ENCODE measurements around the gene NEU4. TPM values are rescaled to one million over a fixed set of nuclear protein-coding genes. Genes with fewer than 3 reads are reported as not detected.
A peak's percentile ranks its signal among the peaks of the same experiment; 100 is the strongest.

NEU4 gene
- total RNA-seq, 1 donor from 2014 or later, result not detected

- no peak overlapping the region for H3K4me3 ChIP-seq
- H3K4me1 ChIP-seq, result peaks cover 0 to 6% of the 10 kb centered on the region in 2 donors
- no peaks in the 10 kb centered on the region for H3K9me3 ChIP-seq
- H3K27me3 ChIP-seq, result peaks cover 5% of the 10 kb centered on the region
- H3K36me3 ChIP-seq, result no peaks in the 10 kb centered on the region
- no peak for DNase-seq (ENCODE audit: low spot score in 2 of 2)
- H3K27ac ChIP-seq, result no peak overlapping the region
- intact Hi-C loops (cut with DNase I), result no loop called here
- no peak for TF ChIP-seq CTCF (IDR thresholded peaks at IDR 0.05)
Measured at GRCh38 chr2:241837197-241837965, 28.4 kb downstream of the NEU4 start.

- no peak for DNase-seq (ENCODE audit: low spot score in 2 of 2)
- Histone ChIP-seq H3K27me3 (no peaks in the 10 kb centered on the region), H3K9me3 (no peaks in the 10 kb centered on the region), H3K36me3 (no peaks in the 10 kb centered on the region), H3K27ac (peak overlapping the region in 1 of 2 donors; percentile 1), H3K4me3 (no peak overlapping the region), H3K4me1 (peaks cover 8% of the 10 kb centered on the region in 2 donors)
- intact Hi-C loops (cut with DNase I), result no loop called here
- no peak for TF ChIP-seq CTCF (IDR thresholded peaks at IDR 0.05)
Measured at GRCh38 chr2:241841181-241842066, 32.4 kb downstream of the NEU4 start.

- H3K27me3 ChIP-seq, result no peaks in the 10 kb centered on the region
- H3K4me1 ChIP-seq, result peaks cover 8% of the 10 kb centered on the region in 2 donors
- DNase-seq (ENCODE audit: low spot score in 2 of 2), result no peak
- H3K4me3 ChIP-seq, result no peak overlapping the region
- H3K36me3 ChIP-seq, result no peaks in the 10 kb centered on the region
- no peaks in the 10 kb centered on the region for H3K9me3 ChIP-seq
- intact Hi-C loops (cut with DNase I), result no loop called here
- peak overlapping the region; percentile 1 to 20 for H3K27ac ChIP-seq
- no peak for TF ChIP-seq CTCF (IDR thresholded peaks at IDR 0.05)
Measured at GRCh38 chr2:241842067-241842415, 33.0 kb downstream of the NEU4 start.

GRCh38 chr2:241842620-241843211 is 33.7 kb downstream of the NEU4 start:
- H3K4me1 ChIP-seq, result peaks cover 8% of the 10 kb centered on the region in 2 donors
- no peaks in the 10 kb centered on the region for H3K27me3 ChIP-seq
- intact Hi-C loops (cut with DNase I), result no loop called here
- H3K27ac ChIP-seq, result peak overlapping the region; percentile 36 to 46
- no peaks in the 10 kb centered on the region for H3K36me3 ChIP-seq
- no peak for TF ChIP-seq CTCF (IDR thresholded peaks at IDR 0.05)
- H3K9me3 ChIP-seq, result no peaks in the 10 kb centered on the region
- peak; percentile 64 to 86 for DNase-seq (ENCODE audit: low spot score in 2 of 2)
- H3K4me3 ChIP-seq, result no peak overlapping the region

- no peak for DNase-seq (ENCODE audit: low spot score in 2 of 2)
- Histone ChIP-seq H3K27me3 (no peaks in the 10 kb centered on the region), H3K36me3 (no peaks in the 10 kb centered on the region), H3K4me3 (peak overlapping the region; percentile 54 to 63), H3K9me3 (no peaks in the 10 kb centered on the region), H3K4me1 (peaks cover 8% of the 10 kb centered on the region in 2 donors), H3K27ac (peak overlapping the region; percentile 46 to 60)
- no peak for TF ChIP-seq CTCF (IDR thresholded peaks at IDR 0.05)
- intact Hi-C loops (cut with DNase I), result loop anchor here (2.0 kb wide), 1 partner anchor 109 kb away; the partner anchor contains the start of gene D2HGDH
Measured at GRCh38 chr2:241843321-241844065, 34.5 kb downstream of the NEU4 start.
